HL-60 (cell line): ENCODE measurements around the gene SOX6.

Experiments
- DNase-seq, 2 experiments: peaks; one replicate each; pipeline ENCODE4 v3.0.0-alpha.2; 2010 to 2020; ENCODE audit warnings: low read depth in 1 of 2, low spot score in 1 of 2
- H3K27ac ChIP-seq: fragments of 250-450 bp; sonication (Bioruptor Pico); replicated peaks from 2 replicates; pipeline ENCODE4 v1.5.1; 2020; ENCODE audit warnings: mild to moderate bottlenecking, moderate library complexity
- H3K27me3 ChIP-seq: fragments of 250-450 bp; sonication (Bioruptor Pico); 2 replicates; pipeline ENCODE4 v1.5.1; 2021; ENCODE audit warnings: mild to moderate bottlenecking, moderate library complexity; ENCODE audit not compliant: insufficient read depth, poor library complexity, severe bottlenecking
- H3K4me3 ChIP-seq: replicated peaks from 2 replicates; pipeline ENCODE4 v1.5.1; 2011; ENCODE audit warnings: mild to moderate bottlenecking, control low read depth, low read length; ENCODE audit not compliant: insufficient read depth
- GABPA ChIP-seq: IDR thresholded peaks from 2 replicates; pipeline ENCODE4 v1.6.1; 2012; ENCODE audit warnings: low read depth
- POLR2AphosphoS5 ChIP-seq: IDR thresholded peaks from 2 replicates; pipeline ENCODE4 v1.6.1; 2012; ENCODE audit warnings: low read depth
- SPI1 ChIP-seq: IDR thresholded peaks from 2 replicates; pipeline ENCODE4 v1.6.1; 2012; ENCODE audit warnings: low read depth, mild to moderate bottlenecking, borderline replicate concordance
- TF ChIP-seq, protein P1 (sequence below): IDR thresholded peaks from 2 replicates; pipeline ENCODE4 v1.6.1; 2012; ENCODE audit warnings: low read depth; ENCODE audit not compliant: insufficient replicate concordance
- TF ChIP-seq, protein P2 (sequence below): IDR thresholded peaks from one replicate; pipeline ENCODE4 v1.5.1; 2011; ENCODE audit warnings: low read length, control low read depth, inconsistent platforms; ENCODE audit not compliant: insufficient read depth

SOX6 gene

DNA sequence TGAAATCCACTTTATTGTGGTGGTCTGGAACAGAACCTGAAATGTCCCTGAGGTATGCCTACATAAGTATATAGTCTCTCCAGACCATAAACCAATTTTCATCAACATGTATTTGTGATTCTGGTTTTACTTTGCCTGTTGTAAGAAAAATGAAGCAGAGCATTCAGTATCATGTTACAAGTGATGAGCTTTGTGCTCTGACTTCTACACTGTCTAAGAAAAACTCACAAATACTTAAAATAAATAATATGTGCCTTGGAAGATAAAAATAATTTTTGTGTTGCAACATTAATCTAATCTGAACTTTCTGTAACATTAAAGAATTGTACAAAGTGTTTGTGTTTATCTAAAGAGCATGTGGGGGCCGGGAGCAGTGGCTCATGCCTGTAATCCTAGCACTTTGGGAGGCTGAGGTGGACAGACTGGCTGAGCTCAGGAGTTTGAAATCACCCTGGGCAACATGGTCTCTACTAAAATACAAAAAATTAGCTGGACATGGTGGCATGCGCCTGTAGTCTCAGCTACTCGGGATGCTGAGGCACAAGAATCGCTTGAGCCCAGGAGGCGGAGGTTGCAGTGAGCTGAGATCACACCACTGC is 219.5 kb downstream of the SOX6 start:
- H3K27me3 ChIP-seq: no peaks in the 10 kb centered on the region
- DNase-seq: no peak
- H3K27ac ChIP-seq: no peak overlapping the region
- H3K4me3 ChIP-seq: no peak overlapping the region
- TF ChIP-seq, protein P1, sequence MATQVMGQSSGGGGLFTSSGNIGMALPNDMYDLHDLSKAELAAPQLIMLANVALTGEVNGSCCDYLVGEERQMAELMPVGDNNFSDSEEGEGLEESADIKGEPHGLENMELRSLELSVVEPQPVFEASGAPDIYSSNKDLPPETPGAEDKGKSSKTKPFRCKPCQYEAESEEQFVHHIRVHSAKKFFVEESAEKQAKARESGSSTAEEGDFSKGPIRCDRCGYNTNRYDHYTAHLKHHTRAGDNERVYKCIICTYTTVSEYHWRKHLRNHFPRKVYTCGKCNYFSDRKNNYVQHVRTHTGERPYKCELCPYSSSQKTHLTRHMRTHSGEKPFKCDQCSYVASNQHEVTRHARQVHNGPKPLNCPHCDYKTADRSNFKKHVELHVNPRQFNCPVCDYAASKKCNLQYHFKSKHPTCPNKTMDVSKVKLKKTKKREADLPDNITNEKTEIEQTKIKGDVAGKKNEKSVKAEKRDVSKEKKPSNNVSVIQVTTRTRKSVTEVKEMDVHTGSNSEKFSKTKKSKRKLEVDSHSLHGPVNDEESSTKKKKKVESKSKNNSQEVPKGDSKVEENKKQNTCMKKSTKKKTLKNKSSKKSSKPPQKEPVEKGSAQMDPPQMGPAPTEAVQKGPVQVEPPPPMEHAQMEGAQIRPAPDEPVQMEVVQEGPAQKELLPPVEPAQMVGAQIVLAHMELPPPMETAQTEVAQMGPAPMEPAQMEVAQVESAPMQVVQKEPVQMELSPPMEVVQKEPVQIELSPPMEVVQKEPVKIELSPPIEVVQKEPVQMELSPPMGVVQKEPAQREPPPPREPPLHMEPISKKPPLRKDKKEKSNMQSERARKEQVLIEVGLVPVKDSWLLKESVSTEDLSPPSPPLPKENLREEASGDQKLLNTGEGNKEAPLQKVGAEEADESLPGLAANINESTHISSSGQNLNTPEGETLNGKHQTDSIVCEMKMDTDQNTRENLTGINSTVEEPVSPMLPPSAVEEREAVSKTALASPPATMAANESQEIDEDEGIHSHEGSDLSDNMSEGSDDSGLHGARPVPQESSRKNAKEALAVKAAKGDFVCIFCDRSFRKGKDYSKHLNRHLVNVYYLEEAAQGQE: no peak
- TF ChIP-seq GABPA (no peak), POLR2AphosphoS5 (no peak), SPI1 (no peak)
- TF ChIP-seq, protein P2, sequence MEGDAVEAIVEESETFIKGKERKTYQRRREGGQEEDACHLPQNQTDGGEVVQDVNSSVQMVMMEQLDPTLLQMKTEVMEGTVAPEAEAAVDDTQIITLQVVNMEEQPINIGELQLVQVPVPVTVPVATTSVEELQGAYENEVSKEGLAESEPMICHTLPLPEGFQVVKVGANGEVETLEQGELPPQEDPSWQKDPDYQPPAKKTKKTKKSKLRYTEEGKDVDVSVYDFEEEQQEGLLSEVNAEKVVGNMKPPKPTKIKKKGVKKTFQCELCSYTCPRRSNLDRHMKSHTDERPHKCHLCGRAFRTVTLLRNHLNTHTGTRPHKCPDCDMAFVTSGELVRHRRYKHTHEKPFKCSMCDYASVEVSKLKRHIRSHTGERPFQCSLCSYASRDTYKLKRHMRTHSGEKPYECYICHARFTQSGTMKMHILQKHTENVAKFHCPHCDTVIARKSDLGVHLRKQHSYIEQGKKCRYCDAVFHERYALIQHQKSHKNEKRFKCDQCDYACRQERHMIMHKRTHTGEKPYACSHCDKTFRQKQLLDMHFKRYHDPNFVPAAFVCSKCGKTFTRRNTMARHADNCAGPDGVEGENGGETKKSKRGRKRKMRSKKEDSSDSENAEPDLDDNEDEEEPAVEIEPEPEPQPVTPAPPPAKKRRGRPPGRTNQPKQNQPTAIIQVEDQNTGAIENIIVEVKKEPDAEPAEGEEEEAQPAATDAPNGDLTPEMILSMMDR: no peak

GRCh38 chr11:16133867-16134266 is 222.5 kb downstream of the SOX6 start:
- no peaks in the 10 kb centered on the region for H3K27me3 ChIP-seq
- H3K27ac ChIP-seq: no peak overlapping the region
- TF ChIP-seq SPI1 (no peak), GABPA (no peak), POLR2AphosphoS5 (no peak)
- TF ChIP-seq, protein P2: no peak
- TF ChIP-seq, protein P1: no peak
- H3K4me3 ChIP-seq: no peak overlapping the region
- DNase-seq: no peak

GRCh38 chr11:16127732-16128131 is 228.6 kb downstream of the SOX6 start:
- no peaks in the 10 kb centered on the region for H3K27me3 ChIP-seq
- no peak for DNase-seq
- H3K4me3 ChIP-seq: no peak overlapping the region
- no peak overlapping the region for H3K27ac ChIP-seq
- no peak for TF ChIP-seq POLR2AphosphoS5
- no peak for TF ChIP-seq GABPA
- TF ChIP-seq SPI1: no peak
- TF ChIP-seq, protein P1: no peak
- TF ChIP-seq, protein P2: no peak
